Cerebellar cortex (tissue), 1 donor: ENCODE data around the gene CDC42BPA.
A peak's percentile ranks its signal among the peaks of the same experiment; 100 is the strongest.

Experiments
- DNase-seq: peaks from one replicate; pipeline ENCODE4 v3.0.0-alpha.2; 2015; ENCODE audit warnings: low spot score

CDC42BPA gene

GRCh38 chr1:226978432-226979114 is 339.7 kb downstream of the CDC42BPA start:
- DNase-seq: no peak

- DNase-seq: no peak
These were observed 340.5 kb downstream of the CDC42BPA start for GRCh38 chr1:226977643-226978431.

GRCh38 chr1:226976978-226977642 is 341.2 kb downstream of the CDC42BPA start:
- no peak for DNase-seq

- no peak for DNase-seq
These were observed 341.9 kb downstream of the CDC42BPA start for GRCh38 chr1:226976276-226976977.

- peak; percentile 47 for DNase-seq
These were observed 342.7 kb downstream of the CDC42BPA start for GRCh38 chr1:226975259-226976250.

GRCh38 chr1:226974544-226975258 is 343.6 kb downstream of the CDC42BPA start:
- no peak for DNase-seq

GRCh38 chr1:226973898-226974543 is 344.3 kb downstream of the CDC42BPA start:
- no peak for DNase-seq

- peak; percentile 94 for DNase-seq
These were observed 344.9 kb downstream of the CDC42BPA start for GRCh38 chr1:226973371-226973897.

GRCh38 chr1:226972931-226973330 is 345.4 kb downstream of the CDC42BPA start:
- DNase-seq: no peak

GRCh38 chr1:226971765-226972164 is 346.5 kb downstream of the CDC42BPA start:
- no peak for DNase-seq

GRCh38 chr1:226967665-226968064 is 350.6 kb downstream of the CDC42BPA start:
- peak; percentile 93 for DNase-seq

- no peak for DNase-seq
These were observed 351.6 kb downstream of the CDC42BPA start for GRCh38 chr1:226966683-226967082.

- DNase-seq: peak; percentile 47
These were observed 352.5 kb downstream of the CDC42BPA start for GRCh38 chr1:226965581-226966440.

GRCh38 chr1:226964611-226965486 is 353.4 kb downstream of the CDC42BPA start:
- DNase-seq: no peak

GRCh38 chr1:226964068-226964425 is 354.2 kb downstream of the CDC42BPA start:
- peak; percentile 57 for DNase-seq

GRCh38 chr1:226962421-226963391 is 355.6 kb downstream of the CDC42BPA start:
- DNase-seq: no peak
